SK-N-SH (cell line): ENCODE data around the gene MCM3AP. TPM values are rescaled to one million over a fixed set of nuclear protein-coding genes. Genes with fewer than 3 reads are reported as not detected.

ENCODE experiments used
- CTCF ChIA-PET: fragments of 300-600, 350-600 bp; formaldehyde crosslinking; extraction: SDS; loops from one replicate; lab custom pipeline; 2021; lab: Yijun Ruan, JAX
- POLR2A ChIA-PET: fragments of 350-600 bp; sonication (Branson Sonifier 250); formaldehyde crosslinking; extraction: SDS; loops from one replicate; lab custom pipeline; 2020; ENCODE audit warnings: antibody characterized with exemption, inconsistent platforms; lab: Yijun Ruan, JAX
- DNase-seq: peaks from one replicate; pipeline ENCODE4 v3.0.0; 2012
- H2AFZ ChIP-seq: fragments of 200-600 bp; sonication (generic); 2 replicates; pipeline ENCODE4 v1.8.1; 2016; ENCODE audit warnings: antibody characterized with exemption, mild to moderate bottlenecking, low read depth
- H3F3A ChIP-seq: fragments of 200-600 bp; sonication (generic); replicated peaks from 2 replicates; pipeline ENCODE3; 2016; ENCODE audit warnings: antibody characterized with exemption, mild to moderate bottlenecking; ENCODE audit not compliant: insufficient read depth
- H3K27ac ChIP-seq, 2 experiments: fragments of 200-500 bp in 1 of 2; fragments of 200-600 bp in 1 of 2; sonication (Bioruptor generic) in 1 of 2; sonication (generic), shearing (Covaris generic) in 1 of 2; 2 replicates each; pipeline versions ENCODE4 v1.5.1 to v1.6.1; 2014 to 2016; ENCODE audit warnings: low read depth in 2 of 2, inconsistent platforms in 1 of 2, low read length in 1 of 2, mild to moderate bottlenecking in 1 of 2, mixed read lengths in 1 of 2
- H3K27me3 ChIP-seq: fragments of 200-600 bp; sonication (generic), shearing (Covaris generic); 2 replicates; pipeline ENCODE4 v1.6.1; 2016; ENCODE audit warnings: mixed run types; ENCODE audit not compliant: insufficient read depth
- H3K36me3 ChIP-seq, 2 experiments: fragments of 200-500 bp in 1 of 2; fragments of 200-600 bp in 1 of 2; sonication (Bioruptor generic) in 1 of 2; sonication (generic) in 1 of 2; replicated peaks in 1 of 2; 2 replicates each; pipeline versions ENCODE3 to v1.5.1; 2014 to 2016; ENCODE audit warnings: low read length in 1 of 2, mild to moderate bottlenecking in 1 of 2; ENCODE audit not compliant: insufficient read depth in 2 of 2, control insufficient read depth in 1 of 2
- H3K4me1 ChIP-seq, 2 experiments: fragments of 200-500 bp in 1 of 2; fragments of 200-600 bp in 1 of 2; sonication (Bioruptor generic) in 1 of 2; sonication (generic), shearing (Covaris generic) in 1 of 2; 2 replicates each; pipeline versions ENCODE4 v1.5.1 to v1.6.1; 2014 to 2016; ENCODE audit warnings: low read depth in 1 of 2, low read length in 1 of 2, mixed run types in 1 of 2; ENCODE audit not compliant: insufficient read depth in 2 of 2, control insufficient read depth in 1 of 2
- H3K4me2 ChIP-seq: fragments of 200-600 bp; sonication (generic), shearing (Covaris generic); 2 replicates; pipeline ENCODE4 v1.6.1; 2017; ENCODE audit warnings: mixed run types
- H3K4me3 ChIP-seq, 2 experiments: fragments of 200-500 bp in 1 of 2; fragments of 200-600 bp in 1 of 2; sonication (Bioruptor generic) in 1 of 2; sonication (generic), shearing (Covaris generic) in 1 of 2; 2 replicates each; pipeline versions ENCODE4 v1.5.1 to v1.8.1; 2014 to 2016; ENCODE audit warnings: low read depth in 2 of 2, inconsistent platforms in 1 of 2, low read length in 1 of 2, mild to moderate bottlenecking in 1 of 2, mixed read lengths in 1 of 2, moderate library complexity in 1 of 2
- H3K79me2 ChIP-seq: fragments of 200-600 bp; sonication (generic); 2 replicates; pipeline ENCODE4 v1.8.1; 2017; ENCODE audit warnings: mild to moderate bottlenecking; ENCODE audit not compliant: insufficient read depth
- H3K9ac ChIP-seq: fragments of 200-600 bp; sonication (generic); 2 replicates; pipeline ENCODE4 v1.6.1; 2017; ENCODE audit warnings: mixed run types
- H3K9me2 ChIP-seq: fragments of 200-600 bp; sonication (generic); 2 replicates; pipeline ENCODE4 v1.6.1; 2017; ENCODE audit warnings: mixed run types
- H3K9me3 ChIP-seq: fragments of 200-600 bp; sonication (generic); 2 replicates; pipeline ENCODE4 v1.6.1; 2017; ENCODE audit warnings: mixed run types, mild to moderate bottlenecking, moderate library complexity
- H4K20me1 ChIP-seq: fragments of 200-600 bp; sonication (generic); 2 replicates; pipeline ENCODE4 v1.6.1; 2017; ENCODE audit warnings: mild to moderate bottlenecking, mixed run types; ENCODE audit not compliant: insufficient read depth
- EZH2phosphoT487 ChIP-seq: fragments of 200-600 bp; sonication (generic); IDR thresholded peaks from 2 replicates; pipeline ENCODE4 v1.6.1; 2017; ENCODE audit warnings: low read depth, mixed run types, mild to moderate bottlenecking, antibody characterized with exemption, moderate library complexity, borderline replicate concordance
- FOSL2 ChIP-seq: IDR thresholded peaks from 2 replicates; pipeline ENCODE4 v1.4.0; 2012; ENCODE audit warnings: low read depth, mild to moderate bottlenecking, moderate library complexity, borderline replicate concordance
- FOXM1 ChIP-seq: IDR thresholded peaks from 2 replicates; pipeline ENCODE4 v1.4.0; 2012; ENCODE audit warnings: low read depth, mild to moderate bottlenecking
- JUND ChIP-seq: IDR thresholded peaks from 2 replicates; pipeline ENCODE4 v1.4.0; 2012
- MEF2A ChIP-seq: IDR thresholded peaks from 2 replicates; pipeline ENCODE4 v1.4.0; 2012; ENCODE audit warnings: low read depth, borderline replicate concordance
- POLR2AphosphoS5 ChIP-seq: IDR thresholded peaks from 2 replicates; pipeline ENCODE4 v1.6.1; 2012; ENCODE audit warnings: low read depth, low read length
- RAD21 ChIP-seq: IDR thresholded peaks from 2 replicates; pipeline ENCODE4 v1.6.1; 2012; ENCODE audit warnings: mild to moderate bottlenecking, low read length
- RCOR1 ChIP-seq: fragments of 150-350 bp; IDR thresholded peaks from 2 replicates; pipeline ENCODE4 v1.6.1; 2017; ENCODE audit warnings: antibody characterized with exemption, low read length
- RXRA ChIP-seq: IDR thresholded peaks from 2 replicates; pipeline ENCODE4 v1.4.0; 2012; ENCODE audit warnings: low read depth, mild to moderate bottlenecking, borderline replicate concordance
- SMC3 ChIP-seq: IDR thresholded peaks from 2 replicates; pipeline ENCODE4 v1.6.1; 2012; ENCODE audit warnings: low read depth, low read length, improper control_type of control experiment
- WGBS: methylation state at CpG from one replicate; pipeline ENCODE4 v1.1.6; 2017; ENCODE audit warnings: low lambda C conversion rate; 5-methylcytosine and 5-hydroxymethylcytosine counted together
- polyA plus RNA-seq, 3 experiments: library from polyadenylated mRNA; depleted of rRNA; stranded (reverse); fragments of >200 nt; gene quantifications; 2 replicates each; pipeline ENCODE4 v1.2.3, GENCODE V29; 2012
- TF ChIP-seq, protein P1 (sequence below): IDR thresholded peaks from 2 replicates; pipeline ENCODE4 v1.4.0; 2012; ENCODE audit warnings: low read depth, borderline replicate concordance
- TF ChIP-seq, protein P2 (sequence below): IDR thresholded peaks from 2 replicates; pipeline ENCODE4 v1.6.1; 2012; ENCODE audit warnings: mild to moderate bottlenecking, low read depth, low read length, moderate library complexity
- TF ChIP-seq, protein P3 (sequence below): fragments of 200-600 bp; sonication (generic); IDR thresholded peaks from 2 replicates; pipeline ENCODE4 v1.6.1; 2017; ENCODE audit warnings: antibody characterized with exemption, mild to moderate bottlenecking, moderate library complexity
- TF ChIP-seq, protein P4 (sequence below): fragments of 150-350 bp; IDR thresholded peaks from 2 replicates; pipeline ENCODE4 v1.6.1; 2016; ENCODE audit warnings: mild to moderate bottlenecking, low read depth, low read length
- TF ChIP-seq, protein P5 (sequence below): IDR thresholded peaks from 2 replicates; pipeline ENCODE4 v1.4.0; 2012; ENCODE audit warnings: low read depth
- TF ChIP-seq, protein P6 (sequence below): IDR thresholded peaks from 2 replicates; pipeline ENCODE4; 2012

MCM3AP gene
- polyA plus RNA-seq, 1 of the 3 experiments (the other 2 are of a cell fraction) = 42.9 TPM

DNA sequence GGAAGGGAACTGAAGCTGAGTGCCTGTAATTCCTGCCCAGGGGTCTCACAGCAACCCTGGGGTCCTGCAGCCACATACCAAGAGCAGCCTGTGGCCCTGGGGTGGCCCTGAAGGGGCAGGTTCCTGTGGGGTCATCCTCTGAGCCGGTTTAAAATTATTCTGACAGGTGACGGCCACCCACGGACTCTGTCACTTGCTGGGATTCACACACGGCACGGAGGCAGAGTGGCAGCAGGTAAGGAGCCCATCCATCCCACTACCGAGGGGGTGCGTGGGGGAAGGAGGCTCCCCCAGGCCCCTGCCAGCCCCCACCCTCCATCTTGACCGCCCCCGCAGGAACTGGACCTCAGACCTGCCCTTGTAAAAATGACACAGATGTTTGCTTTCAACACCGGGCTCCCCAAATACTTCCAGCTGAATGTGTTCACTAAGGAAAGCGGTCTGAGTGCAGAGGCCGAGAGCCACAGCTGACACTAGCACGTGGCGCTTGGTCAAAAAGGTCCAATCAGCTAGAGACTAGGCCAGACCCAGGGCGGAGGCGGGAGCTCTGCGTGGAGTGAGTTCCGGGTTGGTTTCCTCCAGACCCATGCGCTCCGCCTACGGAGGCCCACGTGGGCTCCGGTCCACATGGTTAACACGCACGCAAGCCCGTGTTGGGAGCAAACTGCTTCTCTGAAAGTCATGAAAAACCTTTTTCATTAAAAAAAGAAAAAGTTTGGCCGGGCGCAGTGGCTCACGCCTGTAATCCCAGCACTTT, 10.8 kb upstream of the MCM3AP start:
- ChIA-PET POLR2A (interaction anchor here (0.6 kb wide), 1 partner anchor 63 kb away, joined by 3 read pairs; no protein-coding TSS in a partner anchor), CTCF (no interaction called here)
- no peaks in the 10 kb centered on the region for H3K27me3 ChIP-seq
- peaks cover 5 to 13% of the 10 kb centered on the region in 2 experiments for H3K36me3 ChIP-seq
- H3K9ac ChIP-seq = no peak overlapping the region
- H3K27ac ChIP-seq = no peak overlapping the region; a peak in 1 of 4 replicates
- no peaks in the 10 kb centered on the region for H3K79me2 ChIP-seq
- no peak overlapping the region for H3K4me3 ChIP-seq
- H3K9me2 ChIP-seq = no peaks in the 10 kb centered on the region
- no peak for TF ChIP-seq POLR2AphosphoS5
- TF ChIP-seq FOSL2 = no peak
- no peak for TF ChIP-seq FOXM1
- peaks cover 7 to 8% of the 10 kb centered on the region in 2 experiments; a peak in 3 of 4 replicates for H3K4me1 ChIP-seq
- DNase-seq = no peak
- 96% methylated on average over 22 of the region's 29 CpGs for WGBS
- no peak overlapping the region for H3K4me2 ChIP-seq
- H3F3A ChIP-seq = no peaks in the 10 kb centered on the region
- no peaks in the 10 kb centered on the region for H4K20me1 ChIP-seq
- H3K9me3 ChIP-seq = no peaks in the 10 kb centered on the region
- no peak overlapping the region for H2AFZ ChIP-seq

DNA sequence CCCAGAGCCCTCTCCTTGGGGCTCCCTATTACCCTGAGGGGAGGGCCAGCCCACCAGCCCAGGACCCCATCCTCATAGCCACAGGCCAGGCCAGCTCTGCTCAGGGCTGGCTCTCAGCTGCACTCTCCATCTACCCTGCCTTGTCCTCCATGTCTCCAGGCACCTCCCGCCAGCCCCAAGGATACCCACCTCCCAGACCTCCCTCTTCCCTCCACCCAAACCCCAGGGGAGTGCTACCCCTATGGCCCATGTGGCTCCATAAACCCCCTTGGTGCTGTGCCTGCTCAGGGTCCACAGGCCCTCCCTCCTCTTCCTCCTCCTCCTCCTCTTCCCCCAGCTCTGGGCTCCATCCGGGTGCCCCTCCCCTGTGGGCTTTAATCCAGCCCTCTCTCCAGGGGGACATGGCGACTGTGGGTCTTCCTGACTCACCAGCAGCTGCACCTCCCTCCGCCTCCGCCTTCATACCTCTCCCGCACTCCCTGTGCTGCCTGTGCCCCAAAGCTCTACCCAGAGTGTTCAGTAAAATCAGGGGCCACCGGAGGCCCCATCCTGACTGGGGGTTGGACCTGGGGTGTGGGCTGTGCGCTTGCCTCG, 9.9 kb upstream of the MCM3AP start:
- no peaks in the 10 kb centered on the region for H3K9me2 ChIP-seq
- H2AFZ ChIP-seq = 0 out of 2 replicates have a peak overlapping the region, but pooled peaks have one; percentile 29
- POLR2A ChIA-PET = no interaction called here
- H3K27me3 ChIP-seq = no peaks in the 10 kb centered on the region
- H3K4me1 ChIP-seq = peaks cover 7 to 8% of the 10 kb centered on the region in 2 experiments; a peak in 3 of 4 replicates
- H3K27ac ChIP-seq = peak overlapping the region in 1 of 2 experiments; percentile 46; a peak in 3 of 4 replicates
- H3K9me3 ChIP-seq = no peaks in the 10 kb centered on the region
- peaks cover 5 to 8% of the 10 kb centered on the region in 2 experiments for H3K36me3 ChIP-seq
- 0 out of 2 replicates have a peak overlapping the region, but pooled peaks have one; percentile 27 for H3K4me2 ChIP-seq
- peaks cover 3% of the 10 kb centered on the region; the same call in 1 of the 2 replicates for H3K79me2 ChIP-seq
- TF ChIP-seq, protein P1, sequence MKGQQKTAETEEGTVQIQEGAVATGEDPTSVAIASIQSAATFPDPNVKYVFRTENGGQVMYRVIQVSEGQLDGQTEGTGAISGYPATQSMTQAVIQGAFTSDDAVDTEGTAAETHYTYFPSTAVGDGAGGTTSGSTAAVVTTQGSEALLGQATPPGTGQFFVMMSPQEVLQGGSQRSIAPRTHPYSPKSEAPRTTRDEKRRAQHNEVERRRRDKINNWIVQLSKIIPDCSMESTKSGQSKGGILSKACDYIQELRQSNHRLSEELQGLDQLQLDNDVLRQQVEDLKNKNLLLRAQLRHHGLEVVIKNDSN = no peak
- no peak for TF ChIP-seq EZH2phosphoT487
- no peak for TF ChIP-seq RCOR1
- no peak for TF ChIP-seq SMC3
- TF ChIP-seq JUND = no peak
- TF ChIP-seq RXRA = no peak
- TF ChIP-seq, protein P2, sequence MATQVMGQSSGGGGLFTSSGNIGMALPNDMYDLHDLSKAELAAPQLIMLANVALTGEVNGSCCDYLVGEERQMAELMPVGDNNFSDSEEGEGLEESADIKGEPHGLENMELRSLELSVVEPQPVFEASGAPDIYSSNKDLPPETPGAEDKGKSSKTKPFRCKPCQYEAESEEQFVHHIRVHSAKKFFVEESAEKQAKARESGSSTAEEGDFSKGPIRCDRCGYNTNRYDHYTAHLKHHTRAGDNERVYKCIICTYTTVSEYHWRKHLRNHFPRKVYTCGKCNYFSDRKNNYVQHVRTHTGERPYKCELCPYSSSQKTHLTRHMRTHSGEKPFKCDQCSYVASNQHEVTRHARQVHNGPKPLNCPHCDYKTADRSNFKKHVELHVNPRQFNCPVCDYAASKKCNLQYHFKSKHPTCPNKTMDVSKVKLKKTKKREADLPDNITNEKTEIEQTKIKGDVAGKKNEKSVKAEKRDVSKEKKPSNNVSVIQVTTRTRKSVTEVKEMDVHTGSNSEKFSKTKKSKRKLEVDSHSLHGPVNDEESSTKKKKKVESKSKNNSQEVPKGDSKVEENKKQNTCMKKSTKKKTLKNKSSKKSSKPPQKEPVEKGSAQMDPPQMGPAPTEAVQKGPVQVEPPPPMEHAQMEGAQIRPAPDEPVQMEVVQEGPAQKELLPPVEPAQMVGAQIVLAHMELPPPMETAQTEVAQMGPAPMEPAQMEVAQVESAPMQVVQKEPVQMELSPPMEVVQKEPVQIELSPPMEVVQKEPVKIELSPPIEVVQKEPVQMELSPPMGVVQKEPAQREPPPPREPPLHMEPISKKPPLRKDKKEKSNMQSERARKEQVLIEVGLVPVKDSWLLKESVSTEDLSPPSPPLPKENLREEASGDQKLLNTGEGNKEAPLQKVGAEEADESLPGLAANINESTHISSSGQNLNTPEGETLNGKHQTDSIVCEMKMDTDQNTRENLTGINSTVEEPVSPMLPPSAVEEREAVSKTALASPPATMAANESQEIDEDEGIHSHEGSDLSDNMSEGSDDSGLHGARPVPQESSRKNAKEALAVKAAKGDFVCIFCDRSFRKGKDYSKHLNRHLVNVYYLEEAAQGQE = no peak
- no peak for TF ChIP-seq MEF2A
- TF ChIP-seq, protein P3, sequence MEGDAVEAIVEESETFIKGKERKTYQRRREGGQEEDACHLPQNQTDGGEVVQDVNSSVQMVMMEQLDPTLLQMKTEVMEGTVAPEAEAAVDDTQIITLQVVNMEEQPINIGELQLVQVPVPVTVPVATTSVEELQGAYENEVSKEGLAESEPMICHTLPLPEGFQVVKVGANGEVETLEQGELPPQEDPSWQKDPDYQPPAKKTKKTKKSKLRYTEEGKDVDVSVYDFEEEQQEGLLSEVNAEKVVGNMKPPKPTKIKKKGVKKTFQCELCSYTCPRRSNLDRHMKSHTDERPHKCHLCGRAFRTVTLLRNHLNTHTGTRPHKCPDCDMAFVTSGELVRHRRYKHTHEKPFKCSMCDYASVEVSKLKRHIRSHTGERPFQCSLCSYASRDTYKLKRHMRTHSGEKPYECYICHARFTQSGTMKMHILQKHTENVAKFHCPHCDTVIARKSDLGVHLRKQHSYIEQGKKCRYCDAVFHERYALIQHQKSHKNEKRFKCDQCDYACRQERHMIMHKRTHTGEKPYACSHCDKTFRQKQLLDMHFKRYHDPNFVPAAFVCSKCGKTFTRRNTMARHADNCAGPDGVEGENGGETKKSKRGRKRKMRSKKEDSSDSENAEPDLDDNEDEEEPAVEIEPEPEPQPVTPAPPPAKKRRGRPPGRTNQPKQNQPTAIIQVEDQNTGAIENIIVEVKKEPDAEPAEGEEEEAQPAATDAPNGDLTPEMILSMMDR = no peak
- TF ChIP-seq FOXM1 = no peak
- no peak for TF ChIP-seq RAD21
- TF ChIP-seq, protein P4, sequence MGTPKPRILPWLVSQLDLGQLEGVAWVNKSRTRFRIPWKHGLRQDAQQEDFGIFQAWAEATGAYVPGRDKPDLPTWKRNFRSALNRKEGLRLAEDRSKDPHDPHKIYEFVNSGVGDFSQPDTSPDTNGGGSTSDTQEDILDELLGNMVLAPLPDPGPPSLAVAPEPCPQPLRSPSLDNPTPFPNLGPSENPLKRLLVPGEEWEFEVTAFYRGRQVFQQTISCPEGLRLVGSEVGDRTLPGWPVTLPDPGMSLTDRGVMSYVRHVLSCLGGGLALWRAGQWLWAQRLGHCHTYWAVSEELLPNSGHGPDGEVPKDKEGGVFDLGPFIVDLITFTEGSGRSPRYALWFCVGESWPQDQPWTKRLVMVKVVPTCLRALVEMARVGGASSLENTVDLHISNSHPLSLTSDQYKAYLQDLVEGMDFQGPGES = no peak
- TF ChIP-seq, protein P5, sequence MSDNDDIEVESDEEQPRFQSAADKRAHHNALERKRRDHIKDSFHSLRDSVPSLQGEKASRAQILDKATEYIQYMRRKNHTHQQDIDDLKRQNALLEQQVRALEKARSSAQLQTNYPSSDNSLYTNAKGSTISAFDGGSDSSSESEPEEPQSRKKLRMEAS = no peak
- TF ChIP-seq, protein P6, sequence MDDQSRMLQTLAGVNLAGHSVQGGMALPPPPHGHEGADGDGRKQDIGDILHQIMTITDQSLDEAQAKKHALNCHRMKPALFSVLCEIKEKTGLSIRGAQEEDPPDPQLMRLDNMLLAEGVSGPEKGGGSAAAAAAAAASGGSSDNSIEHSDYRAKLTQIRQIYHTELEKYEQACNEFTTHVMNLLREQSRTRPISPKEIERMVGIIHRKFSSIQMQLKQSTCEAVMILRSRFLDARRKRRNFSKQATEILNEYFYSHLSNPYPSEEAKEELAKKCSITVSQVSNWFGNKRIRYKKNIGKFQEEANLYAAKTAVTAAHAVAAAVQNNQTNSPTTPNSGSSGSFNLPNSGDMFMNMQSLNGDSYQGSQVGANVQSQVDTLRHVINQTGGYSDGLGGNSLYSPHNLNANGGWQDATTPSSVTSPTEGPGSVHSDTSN = no peak
- H4K20me1 ChIP-seq = no peaks in the 10 kb centered on the region
- H3K4me3 ChIP-seq = no peak overlapping the region
- CTCF ChIA-PET = no interaction called here
- peak; percentile 37 for DNase-seq
- H3F3A ChIP-seq = no peaks in the 10 kb centered on the region
- H3K9ac ChIP-seq = no peak overlapping the region
- 50% methylated on average over 5 of the region's 9 CpGs for WGBS
